MCF 10A (cell line): ENCODE data around the gene CEBPA. TPM values are rescaled to one million over a fixed set of nuclear protein-coding genes. Genes with fewer than 3 reads are reported as not detected.
A peak's percentile ranks its signal among the peaks of the same experiment; 100 is the strongest.

Experiments used
- BruUV-seq: library from RNA; stranded (reverse); fragments of 400-500 nt; replicated peaks from 2 replicates; lab custom pipeline; 2021; lab: Mats Ljungman, UMichigan
- CTCF ChIA-PET: fragments of 300-600 bp; sonication (Branson Sonifier 250); formaldehyde crosslinking; extraction: SDS; loops from one replicate; lab custom pipeline; 2021; ENCODE audit warnings: antibody characterized with exemption, inconsistent platforms; lab: Yijun Ruan, JAX
- POLR2A ChIA-PET: fragments of 300-600, 350-650 bp; sonication (Branson Sonifier 250); formaldehyde crosslinking; extraction: SDS; loops from one replicate; lab custom pipeline; 2020; ENCODE audit warnings: antibody characterized with exemption, inconsistent platforms; lab: Yijun Ruan, JAX
- DNase-seq: peaks from one replicate; pipeline ENCODE4 v3.0.0-alpha.2; 2018; ENCODE audit not compliant: unreplicated experiment
- H3K27ac Mint-ChIP-seq: one replicate; pipeline ENCODE4 v1.8.0; 2022; ENCODE audit warnings: mild to moderate bottlenecking, low read depth, mixed read lengths; ENCODE audit not compliant: unreplicated experiment
- H3K27me3 Mint-ChIP-seq: one replicate; pipeline ENCODE4 v1.8.0; 2022; ENCODE audit warnings: mixed read lengths; ENCODE audit not compliant: insufficient read depth, unreplicated experiment
- H3K36me3 Mint-ChIP-seq: one replicate; pipeline ENCODE4 v1.8.0; 2022; ENCODE audit warnings: mild to moderate bottlenecking, moderate library complexity, mixed read lengths; ENCODE audit not compliant: insufficient read depth, unreplicated experiment
- H3K4me1 Mint-ChIP-seq: one replicate; pipeline ENCODE4 v1.8.0; 2022; ENCODE audit warnings: mixed read lengths; ENCODE audit not compliant: insufficient read depth, unreplicated experiment
- H3K4me3 Mint-ChIP-seq: one replicate; pipeline ENCODE4 v1.8.0; 2022; ENCODE audit warnings: mild to moderate bottlenecking, moderate library complexity, mixed read lengths; ENCODE audit not compliant: unreplicated experiment
- H3K9me3 Mint-ChIP-seq: one replicate; pipeline ENCODE4 v1.8.0; 2022; ENCODE audit warnings: mixed read lengths; ENCODE audit not compliant: unreplicated experiment
- intact Hi-C: fragments of 100-400 bp; cut with micrococcal nuclease; formaldehyde crosslinking; loops from 2 replicates; pipeline ENCODE4 v1.14.1; 2022
- total RNA-seq: library from RNA; stranded (reverse); gene quantifications from 2 replicates; pipeline ENCODE4 v1.2.3, GENCODE V29; 2022
- TF ChIP-seq, protein P1 (sequence below): fragments of 200-600 bp; IDR thresholded peaks from one replicate; pipeline ENCODE4 v1.8.0; 2022; ENCODE audit warnings: antibody characterized with exemption, mild to moderate bottlenecking; ENCODE audit not compliant: unreplicated experiment

The CEBPA gene
- total RNA-seq, 1 experiment from 2014 or later, result 4.7 TPM

DNA sequence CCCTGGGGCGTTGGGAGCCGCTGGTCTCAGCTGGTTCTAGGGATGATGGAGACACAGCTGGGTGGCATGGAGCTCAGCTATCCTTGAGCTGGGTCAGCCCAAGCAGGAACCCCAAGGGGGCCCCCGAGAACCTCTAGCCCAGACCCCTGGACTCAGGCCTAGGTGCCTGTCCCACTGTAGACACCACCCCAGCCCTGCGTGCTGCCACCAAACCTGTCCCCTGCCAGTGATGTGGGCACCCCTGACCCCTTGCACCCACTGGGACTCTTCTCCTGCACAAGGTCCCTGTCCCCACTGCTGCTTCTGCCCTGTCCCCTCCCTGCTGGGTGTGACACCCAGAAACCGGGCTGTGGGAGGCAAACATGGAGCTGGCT, 26.8 kb downstream of the CEBPA start:
- no peak for DNase-seq
- Mint-ChIP-seq H3K9me3 (no peaks in the 10 kb centered on the region), H3K27me3 (no peaks in the 10 kb centered on the region), H3K4me3 (no peak overlapping the region), H3K4me1 (peaks cover 8% of the 10 kb centered on the region), H3K27ac (no peak overlapping the region), H3K36me3 (no peaks in the 10 kb centered on the region)
- CTCF ChIA-PET, result interaction anchor here (0.7 to 1.0 kb wide), 2 partner anchors 33 to 496 kb away, joined by 3 read pairs; no protein-coding TSS in a partner anchor
- POLR2A ChIA-PET, result no interaction called here
- BruUV-seq, result no TSS peak
- intact Hi-C loops, result no loop called here
- TF ChIP-seq, protein P1, sequence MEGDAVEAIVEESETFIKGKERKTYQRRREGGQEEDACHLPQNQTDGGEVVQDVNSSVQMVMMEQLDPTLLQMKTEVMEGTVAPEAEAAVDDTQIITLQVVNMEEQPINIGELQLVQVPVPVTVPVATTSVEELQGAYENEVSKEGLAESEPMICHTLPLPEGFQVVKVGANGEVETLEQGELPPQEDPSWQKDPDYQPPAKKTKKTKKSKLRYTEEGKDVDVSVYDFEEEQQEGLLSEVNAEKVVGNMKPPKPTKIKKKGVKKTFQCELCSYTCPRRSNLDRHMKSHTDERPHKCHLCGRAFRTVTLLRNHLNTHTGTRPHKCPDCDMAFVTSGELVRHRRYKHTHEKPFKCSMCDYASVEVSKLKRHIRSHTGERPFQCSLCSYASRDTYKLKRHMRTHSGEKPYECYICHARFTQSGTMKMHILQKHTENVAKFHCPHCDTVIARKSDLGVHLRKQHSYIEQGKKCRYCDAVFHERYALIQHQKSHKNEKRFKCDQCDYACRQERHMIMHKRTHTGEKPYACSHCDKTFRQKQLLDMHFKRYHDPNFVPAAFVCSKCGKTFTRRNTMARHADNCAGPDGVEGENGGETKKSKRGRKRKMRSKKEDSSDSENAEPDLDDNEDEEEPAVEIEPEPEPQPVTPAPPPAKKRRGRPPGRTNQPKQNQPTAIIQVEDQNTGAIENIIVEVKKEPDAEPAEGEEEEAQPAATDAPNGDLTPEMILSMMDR, result no peak

DNA sequence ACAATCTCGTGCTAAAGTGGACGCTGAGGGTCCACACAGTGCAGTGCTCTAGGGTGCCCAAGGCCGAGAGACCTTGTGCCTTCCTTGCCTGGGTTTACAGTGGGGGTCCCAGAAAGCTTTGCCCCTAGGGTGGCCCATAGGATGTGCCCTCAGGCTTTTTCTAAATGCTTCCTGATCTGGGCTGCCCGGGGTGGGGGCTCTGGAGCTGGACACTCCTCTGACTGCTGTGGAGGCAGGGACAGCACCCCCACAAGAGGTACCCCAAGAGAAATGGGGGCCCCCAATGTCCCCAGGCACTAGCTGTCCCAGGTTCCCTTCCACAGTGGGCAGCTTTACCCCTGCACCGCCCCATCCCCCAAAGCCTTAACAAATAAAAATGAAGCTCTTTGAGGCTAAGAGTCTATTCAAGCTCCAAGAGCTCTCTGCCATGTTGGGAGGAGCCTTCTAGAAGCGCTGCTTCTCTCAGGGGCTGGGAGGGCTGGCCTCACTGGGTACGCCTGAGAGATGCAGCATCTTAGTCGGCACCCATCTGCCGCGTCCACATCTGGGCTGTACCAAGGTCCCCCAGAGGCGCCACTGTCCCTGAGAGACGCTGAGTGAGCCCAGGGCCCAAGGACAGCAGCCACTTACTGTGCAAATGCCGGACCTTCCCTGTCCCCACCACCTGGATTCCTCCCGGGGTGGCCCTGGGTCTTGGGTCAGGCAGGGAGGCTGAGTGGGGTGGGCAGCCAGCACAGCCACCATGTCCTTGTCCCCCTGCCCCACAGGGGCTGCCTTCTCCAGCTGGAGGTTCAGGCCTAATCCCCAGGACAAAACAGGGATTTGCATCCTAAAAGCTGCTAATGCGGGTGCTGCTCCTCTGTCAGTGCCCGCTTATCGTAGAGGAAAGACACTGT, 27.4 kb downstream of the CEBPA start:
- H3K4me1 Mint-ChIP-seq, result peaks cover 8% of the 10 kb centered on the region
- no peak overlapping the region for H3K27ac Mint-ChIP-seq
- intact Hi-C loops, result no loop called here
- DNase-seq, result no peak
- no peaks in the 10 kb centered on the region for H3K36me3 Mint-ChIP-seq
- no peak overlapping the region for H3K4me3 Mint-ChIP-seq
- BruUV-seq, result no TSS peak
- ChIA-PET CTCF (interaction anchor here (0.6 to 1.0 kb wide), 3 partner anchors 33 to 497 kb away, joined by 3 read pairs; no protein-coding TSS in a partner anchor), POLR2A (no interaction called here)
- H3K9me3 Mint-ChIP-seq, result no peaks in the 10 kb centered on the region
- H3K27me3 Mint-ChIP-seq, result no peaks in the 10 kb centered on the region
- TF ChIP-seq, protein P1, result no peak

DNA sequence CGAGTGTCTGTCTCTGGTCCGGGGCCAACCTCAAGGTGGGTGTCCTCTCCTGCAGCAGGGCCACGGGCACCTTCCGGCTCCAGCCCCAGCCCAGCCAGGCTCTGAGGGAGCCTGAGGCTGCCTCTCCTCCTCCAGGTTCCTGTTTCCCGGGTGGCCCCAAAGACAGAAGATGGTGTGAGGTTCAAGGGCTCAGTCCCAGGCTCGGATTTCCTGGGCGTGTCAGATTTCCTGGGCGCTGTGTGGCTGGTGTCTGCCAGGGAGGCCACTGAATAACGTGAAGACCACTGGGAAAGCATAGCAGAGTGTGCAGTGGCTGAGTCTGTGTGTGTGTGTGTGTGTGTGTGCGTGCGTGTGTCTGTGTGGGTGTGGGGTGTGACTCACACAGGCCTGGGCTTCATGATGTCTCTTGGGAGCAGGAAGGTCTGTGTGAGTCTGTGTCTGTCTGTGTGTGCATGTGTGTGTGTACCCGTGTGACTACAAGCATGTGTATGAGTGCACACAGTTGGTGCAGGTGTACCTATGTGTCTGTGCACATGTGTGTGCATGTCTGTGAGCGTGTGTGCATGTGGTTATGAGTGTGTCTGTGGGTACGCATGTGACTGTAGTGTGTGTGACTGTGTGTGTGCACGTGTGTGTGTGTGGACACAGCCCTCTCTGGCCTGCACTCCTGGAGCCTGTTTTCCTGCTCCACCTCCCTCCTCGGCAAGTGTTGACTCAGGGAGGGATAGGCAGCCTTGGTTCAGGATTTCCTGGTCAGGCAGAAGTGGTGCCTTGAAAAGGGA, 28.3 kb downstream of the CEBPA start:
- peak; percentile 72 for DNase-seq
- no peaks in the 10 kb centered on the region for H3K27me3 Mint-ChIP-seq
- H3K36me3 Mint-ChIP-seq, result no peaks in the 10 kb centered on the region
- H3K27ac Mint-ChIP-seq, result no peak overlapping the region
- H3K4me3 Mint-ChIP-seq, result no peak overlapping the region
- no peaks in the 10 kb centered on the region for H3K9me3 Mint-ChIP-seq
- ChIA-PET CTCF (interaction anchor here (0.6 kb wide), 1 partner anchor 454 kb away, joined by 3 read pairs; no protein-coding TSS in a partner anchor), POLR2A (no interaction called here)
- BruUV-seq, result no TSS peak
- peaks cover 8% of the 10 kb centered on the region for H3K4me1 Mint-ChIP-seq
- TF ChIP-seq, protein P1, result no peak
- intact Hi-C loops, result no loop called here
